ENCODE data around the gene IL10RB. TPM values are rescaled to one million over a fixed set of nuclear protein-coding genes. Genes with fewer than 3 reads are reported as not detected.

IL10RB gene
- total and polyA plus RNA-seq, 2 of the 13 experiments (the other 11 are each of a cell fraction or from before 2014, with no cell fraction given): 17.4 to 18.2 TPM

GRCh38 chr21:33339135-33339534 is 73.0 kb downstream of the IL10RB start (continued):
- TF ChIP-seq TFDP1 (CRISPR knock-in tag; IDR thresholded peaks at IDR 0.05; ENCODE audit: borderline replicate concordance): no peak
- TF ChIP-seq ZNF225 (CRISPR knock-in tag; IDR thresholded peaks at IDR 0.05): no peak

DNA sequence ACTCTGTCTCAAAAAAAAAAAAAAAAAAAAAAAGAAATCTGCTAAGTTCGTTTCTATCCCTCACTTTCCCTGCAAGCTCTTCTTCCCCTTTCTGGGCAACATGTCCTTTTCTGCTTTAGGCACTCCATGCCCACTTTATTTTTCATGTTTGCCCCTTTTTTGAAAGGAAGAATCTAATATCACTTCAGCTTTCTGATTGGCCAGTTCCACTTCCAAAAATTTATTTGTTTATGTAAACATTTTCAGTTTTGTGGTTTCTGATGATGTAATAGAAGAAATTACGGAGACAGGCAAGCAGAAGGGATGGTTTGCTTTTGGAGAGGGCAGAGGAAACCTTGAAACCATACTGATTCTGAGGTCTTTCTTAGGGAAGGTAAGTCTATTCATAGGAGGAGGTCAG is 73.8 kb downstream of the IL10RB start:
- Histone ChIP-seq H3K9ac (ENCODE audit: insufficient read depth, low read depth, low read length) (no peak overlapping the region), H3K27ac (ENCODE audit: extremely low read length, insufficient read depth, low read length) (no peak overlapping the region), H3K27me3 (ENCODE audit: control insufficient read depth in 1 of 2, insufficient read depth in 2 of 2, low read length in 2 of 2) (no peaks in the 10 kb centered on the region), H3K4me2 (ENCODE audit: low read depth, low read length) (no peak overlapping the region), H3K9me3 (ENCODE audit: low read length) (no peaks in the 10 kb centered on the region), H4K20me1 (ENCODE audit: insufficient read depth, low read length) (no peaks in the 10 kb centered on the region), H2AFZ (ENCODE audit: low read length) (no peak overlapping the region), H3K4me1 (ENCODE audit: insufficient read depth, low read length) (no peaks in the 10 kb centered on the region), H3K36me3 (replicated peaks in 1 of 2; ENCODE audit: control insufficient read depth in 1 of 2, insufficient read depth in 2 of 2, low read length in 2 of 2) (peaks cover 8 to 35% of the 10 kb centered on the region in 2 experiments; a peak in 4 of 5 replicates), H3K79me2 (ENCODE audit: insufficient read depth, low read length) (peaks cover 2% of the 10 kb centered on the region), H3K4me3 (replicated peaks in 1 of 3; ENCODE audit: insufficient read depth in 1 of 3, low read depth in 2 of 3, low read length in 3 of 3) (no peak overlapping the region)
- intact Hi-C loops (cut with micrococcal nuclease; ENCODE audit: unreplicated experiment) (no loop called here), in situ Hi-C loops (cut with HindIII; ENCODE audit: extremely low pct_ligation_motif_present, low pct_unique_long_range_greater_than_20kb) (loop anchor here (10.0 kb wide), 1 partner anchor 105 kb away; no protein-coding TSS in a partner anchor)
- ChIA-PET POLR2A (no interaction called here), CTCF (ENCODE audit: low intra/inter-chr PET ratio, low total read pairs) (no interaction called here)
- FAIRE-seq: no peak
- no TSS peak for BruUV-seq (replicated peaks)
- no peak for ATAC-seq
- no peak for DNase-seq (ENCODE audit: low spot score)
- 82% methylated on average over 2 of the region's 2 CpGs for WGBS (ENCODE audit: low lambda C conversion rate)
- TF ChIP-seq ZBTB38 (CRISPR knock-in tag; IDR thresholded peaks at IDR 0.05) (no peak), CHD2 (IDR thresholded peaks at IDR 0.05; ENCODE audit: low read depth, low read length) (no peak), TOE1 (CRISPR knock-in tag; IDR thresholded peaks at IDR 0.05) (no peak), SRSF4 (IDR thresholded peaks at IDR 0.05; ENCODE audit: low read depth, low read length, poor library complexity, severe bottlenecking) (no peak), SOX5 (CRISPR knock-in tag; IDR thresholded peaks at IDR 0.05; ENCODE audit: borderline replicate concordance) (no peak), RBM39 (IDR thresholded peaks at IDR 0.05; ENCODE audit: low read depth, low read length, poor library complexity, severe bottlenecking) (no peak), BRCA1 (CRISPR knock-in tag; IDR thresholded peaks at IDR 0.05) (no peak), HOXA5 (CRISPR knock-in tag; IDR thresholded peaks at IDR 0.05) (no peak), ZNF784 (CRISPR knock-in tag; IDR thresholded peaks at IDR 0.05; ENCODE audit: borderline replicate concordance) (no peak), ZBTB7A (CRISPR knock-in tag; IDR thresholded peaks at IDR 0.05) (no peak), CHCHD3 (CRISPR knock-in tag; IDR thresholded peaks at IDR 0.05) (no peak)
- TF ChIP-seq, protein P1, sequence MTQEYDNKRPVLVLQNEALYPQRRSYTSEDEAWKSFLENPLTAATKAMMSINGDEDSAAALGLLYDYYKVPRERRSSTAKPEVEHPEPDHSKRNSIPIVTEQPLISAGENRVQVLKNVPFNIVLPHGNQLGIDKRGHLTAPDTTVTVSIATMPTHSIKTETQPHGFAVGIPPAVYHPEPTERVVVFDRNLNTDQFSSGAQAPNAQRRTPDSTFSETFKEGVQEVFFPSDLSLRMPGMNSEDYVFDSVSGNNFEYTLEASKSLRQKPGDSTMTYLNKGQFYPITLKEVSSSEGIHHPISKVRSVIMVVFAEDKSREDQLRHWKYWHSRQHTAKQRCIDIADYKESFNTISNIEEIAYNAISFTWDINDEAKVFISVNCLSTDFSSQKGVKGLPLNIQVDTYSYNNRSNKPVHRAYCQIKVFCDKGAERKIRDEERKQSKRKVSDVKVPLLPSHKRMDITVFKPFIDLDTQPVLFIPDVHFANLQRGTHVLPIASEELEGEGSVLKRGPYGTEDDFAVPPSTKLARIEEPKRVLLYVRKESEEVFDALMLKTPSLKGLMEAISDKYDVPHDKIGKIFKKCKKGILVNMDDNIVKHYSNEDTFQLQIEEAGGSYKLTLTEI (CRISPR knock-in tag; conservative IDR thresholded peaks at IDR 0.05): no peak
